ENCODE measurements around the gene BNC2. TPM values are rescaled to one million over a fixed set of nuclear protein-coding genes. Genes with fewer than 3 reads are reported as not detected.
A peak's percentile ranks its signal among the peaks of the same experiment; 100 is the strongest.
"Not testable (repeated sequence)": the region's sequence is repeated elsewhere in the genome, so short reads cannot be mapped to it uniquely, and the experiment has no call there.

The BNC2 gene
- total and polyA plus RNA-seq, 2 donors (not counting 1 experiment from before 2014, with no cell fraction given) = 34.7 to 39.1 TPM

GRCh38 chr9:16484180-16484579 lies 386.3 kb downstream of the BNC2 start:
- H3K36me3 ChIP-seq (ENCODE audit: control insufficient read depth, insufficient read depth, low read length) = no peaks in the 10 kb centered on the region
- H3K4me1 ChIP-seq (ENCODE audit: control insufficient read depth, extremely low read depth, insufficient read depth, low read length) = no peaks in the 10 kb centered on the region
- TF ChIP-seq, protein P1, sequence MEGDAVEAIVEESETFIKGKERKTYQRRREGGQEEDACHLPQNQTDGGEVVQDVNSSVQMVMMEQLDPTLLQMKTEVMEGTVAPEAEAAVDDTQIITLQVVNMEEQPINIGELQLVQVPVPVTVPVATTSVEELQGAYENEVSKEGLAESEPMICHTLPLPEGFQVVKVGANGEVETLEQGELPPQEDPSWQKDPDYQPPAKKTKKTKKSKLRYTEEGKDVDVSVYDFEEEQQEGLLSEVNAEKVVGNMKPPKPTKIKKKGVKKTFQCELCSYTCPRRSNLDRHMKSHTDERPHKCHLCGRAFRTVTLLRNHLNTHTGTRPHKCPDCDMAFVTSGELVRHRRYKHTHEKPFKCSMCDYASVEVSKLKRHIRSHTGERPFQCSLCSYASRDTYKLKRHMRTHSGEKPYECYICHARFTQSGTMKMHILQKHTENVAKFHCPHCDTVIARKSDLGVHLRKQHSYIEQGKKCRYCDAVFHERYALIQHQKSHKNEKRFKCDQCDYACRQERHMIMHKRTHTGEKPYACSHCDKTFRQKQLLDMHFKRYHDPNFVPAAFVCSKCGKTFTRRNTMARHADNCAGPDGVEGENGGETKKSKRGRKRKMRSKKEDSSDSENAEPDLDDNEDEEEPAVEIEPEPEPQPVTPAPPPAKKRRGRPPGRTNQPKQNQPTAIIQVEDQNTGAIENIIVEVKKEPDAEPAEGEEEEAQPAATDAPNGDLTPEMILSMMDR (conservative IDR thresholded peaks at IDR 0.05 in 1 of 2, IDR thresholded peaks at IDR 0.05 in 1 of 2; ENCODE audit: low read depth in 1 of 2, low read length in 2 of 2) = no peak
- no peak for TF ChIP-seq EZH2 (IDR thresholded peaks at IDR 0.05; ENCODE audit: low read length, missing control alignments)
- H3K27me3 ChIP-seq (ENCODE audit: control insufficient read depth, insufficient read depth, low read length) = no peaks in the 10 kb centered on the region
- H3K79me2 ChIP-seq (ENCODE audit: control insufficient read depth, insufficient read depth, low read length) = no peaks in the 10 kb centered on the region
- H3K9ac ChIP-seq (ENCODE audit: insufficient read depth, low read length) = no peak overlapping the region
- H3K9me3 ChIP-seq (ENCODE audit: control insufficient read depth, insufficient read depth, low read depth, low read length) = no peaks in the 10 kb centered on the region
- no peak overlapping the region for H3K4me3 ChIP-seq (replicated peaks in 1 of 4; ENCODE audit: control extremely low read depth in 1 of 4, insufficient read depth in 1 of 4, low read depth in 3 of 4, low read length in 4 of 4)
- H3K4me2 ChIP-seq (ENCODE audit: extremely low read depth, insufficient read depth, low read length) = no peak overlapping the region
- no peak for DNase-seq (ENCODE audit: low read depth in 2 of 2)
- no peaks in the 10 kb centered on the region for H4K20me1 ChIP-seq (ENCODE audit: control insufficient read depth, extremely low read depth, insufficient read depth, low read length)
- H2AFZ ChIP-seq (ENCODE audit: low read length) = no peak overlapping the region
- H3K27ac ChIP-seq (ENCODE audit: insufficient read depth, low read length) = no peak overlapping the region

DNA sequence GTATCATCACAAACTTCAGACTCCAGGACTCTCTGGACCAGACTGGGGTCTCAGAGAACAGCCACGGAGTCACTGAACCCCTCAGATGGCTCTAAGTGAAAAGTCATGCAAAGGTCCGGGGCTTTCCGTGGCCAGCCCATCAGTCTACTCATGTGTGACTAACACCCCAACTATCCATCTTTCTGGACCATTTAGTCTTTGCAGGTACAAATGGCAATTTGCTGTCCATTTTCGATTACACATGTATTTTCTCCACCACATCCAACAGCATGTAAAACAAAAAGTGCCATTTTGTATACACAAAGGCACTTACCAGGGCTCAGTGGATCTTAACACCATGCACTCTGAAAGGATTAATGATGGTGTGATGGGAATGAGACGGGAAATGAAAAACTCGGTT lies 387.7 kb downstream of the BNC2 start:
- H3K9ac ChIP-seq (ENCODE audit: insufficient read depth, low read length) = no peak overlapping the region

GRCh38 chr9:16480584-16480983 lies 389.9 kb downstream of the BNC2 start:
- not testable (repeated sequence) for H3K9me3 ChIP-seq (ENCODE audit: control insufficient read depth, insufficient read depth, low read depth, low read length); H3K9ac ChIP-seq (ENCODE audit: insufficient read depth, low read length); H3K4me1 ChIP-seq (ENCODE audit: control insufficient read depth, extremely low read depth, insufficient read depth, low read length); H4K20me1 ChIP-seq (ENCODE audit: control insufficient read depth, extremely low read depth, insufficient read depth, low read length); H3K27ac ChIP-seq (ENCODE audit: insufficient read depth, low read length); H3K79me2 ChIP-seq (ENCODE audit: control insufficient read depth, insufficient read depth, low read length); H3K4me3 ChIP-seq (replicated peaks in 1 of 4; ENCODE audit: control extremely low read depth in 1 of 4, insufficient read depth in 1 of 4, low read depth in 3 of 4, low read length in 4 of 4); DNase-seq (ENCODE audit: low read depth in 2 of 2); H2AFZ ChIP-seq (ENCODE audit: low read length); H3K27me3 ChIP-seq (ENCODE audit: control insufficient read depth, insufficient read depth, low read length); H3K36me3 ChIP-seq (ENCODE audit: control insufficient read depth, insufficient read depth, low read length); H3K4me2 ChIP-seq (ENCODE audit: extremely low read depth, insufficient read depth, low read length)

More for the DNA sequence above, 387.7 kb downstream of the BNC2 start:
- Histone ChIP-seq H3K79me2 (ENCODE audit: control insufficient read depth, insufficient read depth, low read length) (no peaks in the 10 kb centered on the region), H4K20me1 (ENCODE audit: control insufficient read depth, extremely low read depth, insufficient read depth, low read length) (no peaks in the 10 kb centered on the region), H3K4me2 (ENCODE audit: extremely low read depth, insufficient read depth, low read length) (no peak overlapping the region), H3K4me3 (replicated peaks in 1 of 4; ENCODE audit: control extremely low read depth in 1 of 4, insufficient read depth in 1 of 4, low read depth in 3 of 4, low read length in 4 of 4) (no peak overlapping the region), H3K27ac (ENCODE audit: insufficient read depth, low read length) (no peak overlapping the region), H3K4me1 (ENCODE audit: control insufficient read depth, extremely low read depth, insufficient read depth, low read length) (no peaks in the 10 kb centered on the region), H3K27me3 (ENCODE audit: control insufficient read depth, insufficient read depth, low read length) (no peaks in the 10 kb centered on the region), H3K36me3 (ENCODE audit: control insufficient read depth, insufficient read depth, low read length) (no peaks in the 10 kb centered on the region), H3K9me3 (ENCODE audit: control insufficient read depth, insufficient read depth, low read depth, low read length) (no peaks in the 10 kb centered on the region), H2AFZ (ENCODE audit: low read length) (no peak overlapping the region)
- DNase-seq (ENCODE audit: low read depth in 2 of 2) = peak in 1 of 2 donors; percentile 46
- TF ChIP-seq, protein P1 (conservative IDR thresholded peaks at IDR 0.05 in 1 of 2, IDR thresholded peaks at IDR 0.05 in 1 of 2; ENCODE audit: low read depth in 1 of 2, low read length in 2 of 2) = no peak
- TF ChIP-seq EZH2 (IDR thresholded peaks at IDR 0.05; ENCODE audit: low read length, missing control alignments) = no peak

Data from fibroblast of lung (primary cell).